Measurements from ENCODE around the gene GPC4. TPM values are rescaled to one million over a fixed set of nuclear protein-coding genes. Genes with fewer than 3 reads are reported as not detected.
"Not testable (repeated sequence)": the region's sequence is repeated elsewhere in the genome, so short reads cannot be mapped to it uniquely, and the experiment has no call there.

The GPC4 gene
- total RNA-seq, 6 experiments from 2014 or later, result not detected

DNA sequence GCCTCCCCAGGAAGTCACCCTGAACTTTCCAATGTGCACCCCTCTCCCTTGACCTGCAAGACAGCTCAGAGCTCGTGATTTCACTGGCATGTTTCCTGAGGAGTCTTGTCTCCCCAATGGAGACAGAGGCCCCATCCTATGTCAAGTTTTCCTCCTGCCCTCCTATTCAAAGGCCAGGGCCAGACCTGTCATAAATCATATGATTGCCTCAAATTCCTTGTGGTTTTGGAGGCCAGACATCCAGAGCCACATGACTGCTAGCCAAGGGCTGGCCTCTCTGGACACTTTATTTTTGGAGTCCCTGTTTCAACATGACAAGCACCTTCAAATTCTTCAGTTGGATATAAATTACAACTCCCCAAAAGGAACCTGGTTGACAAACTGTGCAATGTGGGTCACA, 121.2 kb downstream of the GPC4 start:
- no peak for DNase-seq
- Mint-ChIP-seq H3K27ac (no peak overlapping the region), H3K4me1 (ENCODE audit: low read depth) (no peaks in the 10 kb centered on the region), H3K4me3 (no peak overlapping the region), H3K36me3 (ENCODE audit: low read depth) (no peaks in the 10 kb centered on the region), H3K27me3 (ENCODE audit: insufficient read depth) (no peaks in the 10 kb centered on the region), H3K9me3 (no peaks in the 10 kb centered on the region; the same call in 1 of the 2 replicates)
- TF ChIP-seq, protein P1, sequence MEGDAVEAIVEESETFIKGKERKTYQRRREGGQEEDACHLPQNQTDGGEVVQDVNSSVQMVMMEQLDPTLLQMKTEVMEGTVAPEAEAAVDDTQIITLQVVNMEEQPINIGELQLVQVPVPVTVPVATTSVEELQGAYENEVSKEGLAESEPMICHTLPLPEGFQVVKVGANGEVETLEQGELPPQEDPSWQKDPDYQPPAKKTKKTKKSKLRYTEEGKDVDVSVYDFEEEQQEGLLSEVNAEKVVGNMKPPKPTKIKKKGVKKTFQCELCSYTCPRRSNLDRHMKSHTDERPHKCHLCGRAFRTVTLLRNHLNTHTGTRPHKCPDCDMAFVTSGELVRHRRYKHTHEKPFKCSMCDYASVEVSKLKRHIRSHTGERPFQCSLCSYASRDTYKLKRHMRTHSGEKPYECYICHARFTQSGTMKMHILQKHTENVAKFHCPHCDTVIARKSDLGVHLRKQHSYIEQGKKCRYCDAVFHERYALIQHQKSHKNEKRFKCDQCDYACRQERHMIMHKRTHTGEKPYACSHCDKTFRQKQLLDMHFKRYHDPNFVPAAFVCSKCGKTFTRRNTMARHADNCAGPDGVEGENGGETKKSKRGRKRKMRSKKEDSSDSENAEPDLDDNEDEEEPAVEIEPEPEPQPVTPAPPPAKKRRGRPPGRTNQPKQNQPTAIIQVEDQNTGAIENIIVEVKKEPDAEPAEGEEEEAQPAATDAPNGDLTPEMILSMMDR (IDR thresholded peaks at IDR 0.05), result no peak

DNA sequence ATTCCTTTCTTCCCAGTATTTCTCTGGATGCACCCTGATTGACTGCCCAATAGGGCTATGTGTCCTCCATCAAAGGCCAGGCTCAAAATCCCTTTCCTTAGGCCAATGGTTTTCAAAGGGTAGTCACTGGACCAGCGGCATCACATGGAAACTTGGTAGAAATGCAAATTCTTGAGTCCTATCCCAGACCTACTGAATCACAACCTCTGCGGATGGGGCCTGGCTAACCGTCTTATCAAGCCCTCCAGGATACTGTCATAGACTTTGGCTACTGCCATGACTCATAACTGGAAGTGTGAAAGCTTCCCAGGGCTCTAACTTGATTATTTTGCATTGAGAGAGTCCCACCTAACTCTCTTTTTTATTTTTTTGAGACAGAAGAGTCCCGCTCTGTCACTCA, 125.2 kb downstream of the GPC4 start:
- TF ChIP-seq, protein P1 (IDR thresholded peaks at IDR 0.05), result no peak
- no peak for DNase-seq
- H3K27me3 Mint-ChIP-seq (ENCODE audit: insufficient read depth), result peaks cover 2% of the 10 kb centered on the region; the same call in 1 of the 2 replicates
- H3K4me3 Mint-ChIP-seq, result no peak overlapping the region
- H3K9me3 Mint-ChIP-seq, result peaks cover 5% of the 10 kb centered on the region; the same call in 1 of the 2 replicates
- H3K4me1 Mint-ChIP-seq (ENCODE audit: low read depth), result no peaks in the 10 kb centered on the region
- H3K36me3 Mint-ChIP-seq (ENCODE audit: low read depth), result no peaks in the 10 kb centered on the region
- no peak overlapping the region for H3K27ac Mint-ChIP-seq

DNA sequence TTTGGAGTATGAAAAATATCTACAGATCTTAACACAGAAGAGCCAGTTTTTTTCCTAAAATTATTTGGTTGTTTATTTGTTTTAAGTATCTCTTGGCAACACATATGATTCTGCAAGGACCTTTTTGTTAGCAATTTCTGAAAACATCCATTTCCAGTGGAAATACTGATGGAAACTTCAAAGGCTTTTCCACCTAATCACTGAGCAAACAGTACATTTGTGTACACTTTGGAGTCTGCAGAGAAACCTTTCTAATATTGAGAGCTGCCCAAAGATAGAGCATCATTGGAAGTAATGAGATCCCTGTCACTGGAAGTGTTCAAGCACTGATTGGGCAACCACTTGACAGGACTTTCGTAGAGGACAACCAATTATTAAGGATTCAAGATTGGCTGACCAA, 127.4 kb downstream of the GPC4 start:
- Mint-ChIP-seq H3K36me3 (ENCODE audit: low read depth) (no peaks in the 10 kb centered on the region), H3K27ac (no peak overlapping the region), H3K4me1 (ENCODE audit: low read depth) (no peaks in the 10 kb centered on the region), H3K4me3 (no peak overlapping the region), H3K27me3 (ENCODE audit: insufficient read depth) (peaks cover 2% of the 10 kb centered on the region; the same call in 1 of the 2 replicates), H3K9me3 (peaks cover 5% of the 10 kb centered on the region; the same call in 1 of the 2 replicates)
- TF ChIP-seq, protein P1 (IDR thresholded peaks at IDR 0.05), result no peak
- no peak for DNase-seq

DNA sequence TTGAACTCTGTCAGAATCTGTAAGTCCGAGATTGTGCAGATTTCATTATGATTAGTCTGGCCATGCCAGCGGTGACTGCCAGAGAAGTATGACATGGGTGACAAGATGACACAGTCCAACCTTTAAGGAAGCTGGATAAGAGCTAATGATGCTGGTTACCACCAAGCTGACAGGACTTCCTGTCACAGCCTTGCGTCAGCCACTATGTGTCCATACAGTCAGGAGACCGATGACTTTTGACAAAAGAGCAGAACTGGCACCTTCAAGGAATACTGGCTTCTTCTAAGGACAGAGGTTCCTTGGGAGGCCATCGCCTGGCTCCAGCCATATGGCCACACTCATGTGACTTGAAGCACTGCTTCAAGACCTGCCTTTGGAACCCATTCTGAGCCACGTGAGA, 129.9 kb downstream of the GPC4 start:
- no peak for DNase-seq
- Mint-ChIP-seq H3K9me3 (peaks cover 12% of the 10 kb centered on the region), H3K4me3 (no peak overlapping the region), H3K36me3 (ENCODE audit: low read depth) (no peaks in the 10 kb centered on the region; the same call in 1 of the 2 replicates), H3K27ac (no peak overlapping the region), H3K4me1 (ENCODE audit: low read depth) (no peaks in the 10 kb centered on the region), H3K27me3 (ENCODE audit: insufficient read depth) (peaks cover 2% of the 10 kb centered on the region; the same call in 1 of the 2 replicates)
- TF ChIP-seq, protein P1 (IDR thresholded peaks at IDR 0.05), result no peak

DNA sequence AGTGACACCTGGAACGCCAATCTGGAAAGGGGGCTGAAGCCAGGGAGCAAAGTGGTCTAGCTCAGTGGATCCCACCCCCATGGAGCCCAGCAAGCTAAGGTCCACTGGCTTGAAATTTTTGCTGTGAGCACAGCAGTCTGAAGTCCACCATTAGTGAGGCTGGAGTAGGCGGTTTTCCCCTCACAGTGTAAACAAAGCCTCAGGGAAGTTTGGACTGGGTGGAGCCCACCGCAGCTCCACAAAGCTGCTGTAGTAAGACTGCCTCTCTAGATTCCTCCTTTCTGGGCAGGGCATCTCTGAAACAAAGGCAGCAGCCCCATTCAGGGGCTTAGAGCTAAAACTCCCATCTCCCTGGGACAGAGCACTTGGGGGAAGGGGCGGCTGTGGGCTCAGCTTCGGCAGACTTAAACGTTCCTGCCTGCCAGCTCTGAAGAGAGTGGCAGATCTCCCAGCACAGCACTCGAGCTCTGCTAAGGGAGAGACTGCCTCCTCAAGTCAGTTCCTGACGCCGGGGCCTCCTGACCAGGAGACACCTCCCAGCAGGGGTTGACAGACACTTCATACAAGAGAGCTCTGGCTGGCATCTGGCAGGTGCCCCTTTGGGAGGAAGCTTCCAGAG, 136.1 kb downstream of the GPC4 start:
- peaks cover 12% of the 10 kb centered on the region for H3K9me3 Mint-ChIP-seq
- not testable (repeated sequence) for H3K27me3 Mint-ChIP-seq (ENCODE audit: insufficient read depth); H3K36me3 Mint-ChIP-seq (ENCODE audit: low read depth); H3K27ac Mint-ChIP-seq; DNase-seq; H3K4me1 Mint-ChIP-seq (ENCODE audit: low read depth); H3K4me3 Mint-ChIP-seq

DNA sequence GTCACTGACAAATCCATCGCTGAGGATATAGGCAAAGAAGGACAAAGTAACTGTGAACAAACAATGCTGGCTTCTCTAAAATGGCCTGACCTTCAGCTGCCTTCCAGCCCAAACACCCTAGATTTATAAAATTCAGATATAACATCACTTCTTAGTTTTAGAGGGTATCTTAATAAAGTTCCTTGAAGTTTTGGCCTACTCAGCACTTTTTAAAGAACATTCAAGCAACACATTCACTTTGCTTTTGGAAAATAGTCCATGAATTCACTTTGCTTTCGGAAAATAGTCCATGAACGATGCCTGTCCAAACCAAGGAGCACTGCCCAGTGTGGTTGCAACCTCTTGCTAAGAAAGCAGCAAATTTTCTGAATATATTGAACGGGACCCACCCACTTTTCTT, 142.1 kb downstream of the GPC4 start:
- Mint-ChIP-seq H3K9me3 (peaks cover 5% of the 10 kb centered on the region), H3K36me3 (ENCODE audit: low read depth) (no peaks in the 10 kb centered on the region), H3K4me1 (ENCODE audit: low read depth) (no peaks in the 10 kb centered on the region), H3K27ac (no peak overlapping the region), H3K27me3 (ENCODE audit: insufficient read depth) (no peaks in the 10 kb centered on the region), H3K4me3 (no peak overlapping the region)
- TF ChIP-seq, protein P1 (IDR thresholded peaks at IDR 0.05), result no peak
- DNase-seq, result no peak
